IMR-90 (cell line): Measurements from ENCODE around the gene RNF223. TPM values are rescaled to one million over a fixed set of nuclear protein-coding genes. Genes with fewer than 3 reads are reported as not detected.

Source experiments
- ATAC-seq: fragments of 200-7000 bp; cut with Tn5 transposase; 2 replicates; pipeline ENCODE4 v1.9.1; 2020; ENCODE audit warnings: low read depth, mild to moderate bottlenecking, moderate library complexity
- BruUV-seq: library from RNA; stranded (reverse); fragments of 400-500 nt; replicated peaks from 2 replicates; lab custom pipeline; 2021; lab: Mats Ljungman, UMichigan
- CTCF ChIA-PET: fragments of 300-600 bp; formaldehyde crosslinking; extraction: SDS; loops from one replicate; lab custom pipeline; 2021; ENCODE audit warnings: antibody characterized with exemption; lab: Yijun Ruan, JAX
- POLR2A ChIA-PET: fragments of 300-600 bp; sonication (Branson Sonifier 250); formaldehyde crosslinking; loops from one replicate; lab custom pipeline; 2022; ENCODE audit warnings: antibody characterized with exemption; ENCODE audit not compliant: unreplicated experiment; lab: Charles Lee
- DNase-seq: peaks from one replicate; pipeline ENCODE4 v3.0.0; 2013
- H2AFZ ChIP-seq: replicated peaks from 2 replicates; pipeline ENCODE3; 2013; ENCODE audit warnings: low read length, mild to moderate bottlenecking; ENCODE audit not compliant: poor library complexity
- H2AK5ac ChIP-seq: 2 replicates; pipeline ENCODE4 v1.6.1; 2013; ENCODE audit warnings: low read depth, low read length, inconsistent platforms
- H2AK9ac ChIP-seq: replicated peaks from 2 replicates; pipeline ENCODE3; 2013; ENCODE audit warnings: mild to moderate bottlenecking, low read depth, low read length, moderate library complexity; ENCODE audit not compliant: poor library complexity
- H2BK120ac ChIP-seq: 2 replicates; pipeline ENCODE4 v1.6.1; 2013; ENCODE audit warnings: low read depth, low read length, inconsistent platforms
- H2BK15ac ChIP-seq: 3 replicates; pipeline ENCODE4 v1.6.1; 2013; ENCODE audit warnings: low read depth, low read length, inconsistent platforms
- H2BK20ac ChIP-seq: 2 replicates; pipeline ENCODE4 v1.6.1; 2013; ENCODE audit warnings: low read depth, mild to moderate bottlenecking, inconsistent platforms, low read length, moderate library complexity
- H2BK5ac ChIP-seq: 2 replicates; pipeline ENCODE4 v1.6.1; 2013; ENCODE audit warnings: mild to moderate bottlenecking, low read depth, low read length, inconsistent platforms; ENCODE audit not compliant: poor library complexity, severe bottlenecking
- H3K14ac ChIP-seq: replicated peaks from 2 replicates; pipeline ENCODE4 v1.6.1; 2013; ENCODE audit warnings: low read depth, low read length, inconsistent platforms
- H3K18ac ChIP-seq: 2 replicates; pipeline ENCODE4 v1.6.1; 2013; ENCODE audit warnings: low read depth, low read length, control low read depth
- H3K23ac ChIP-seq: 2 replicates; pipeline ENCODE4 v1.6.1; 2013; ENCODE audit warnings: low read depth, low read length, inconsistent platforms
- H3K27ac ChIP-seq: 2 replicates; pipeline ENCODE4 v1.5.1; 2013; ENCODE audit warnings: mild to moderate bottlenecking, control low read depth, low read length; ENCODE audit not compliant: insufficient read depth
- H3K27me3 ChIP-seq: 2 replicates; pipeline ENCODE4 v1.6.1; 2013; ENCODE audit warnings: low read length; ENCODE audit not compliant: control insufficient read depth, insufficient read depth
- H3K36me3 ChIP-seq: 2 replicates; pipeline ENCODE4 v1.6.1; 2013; ENCODE audit warnings: low read length, mixed read lengths; ENCODE audit not compliant: control insufficient read depth, insufficient read depth
- H3K4ac ChIP-seq: 2 replicates; pipeline ENCODE4 v1.6.1; 2013; ENCODE audit warnings: low read depth, low read length, inconsistent platforms
- H3K4me1 ChIP-seq: 2 replicates; pipeline ENCODE4 v1.6.1; 2013; ENCODE audit warnings: low read length, mixed read lengths; ENCODE audit not compliant: control insufficient read depth, insufficient read depth
- H3K4me2 ChIP-seq: 2 replicates; pipeline ENCODE4 v1.6.1; 2013; ENCODE audit warnings: low read depth, mild to moderate bottlenecking, control low read depth, low read length, moderate library complexity
- H3K4me3 ChIP-seq: 2 replicates; pipeline ENCODE4 v1.5.1; 2013; ENCODE audit warnings: low read depth, mild to moderate bottlenecking, control low read depth, low read length, moderate library complexity; ENCODE audit not compliant: insufficient read depth
- H3K56ac ChIP-seq: 2 replicates; pipeline ENCODE4 v1.6.1; 2013; ENCODE audit warnings: low read length, inconsistent platforms; ENCODE audit not compliant: insufficient read depth; ENCODE audit errors: extremely low read depth
- H3K79me1 ChIP-seq, 2 experiments: 2 replicates each; pipeline ENCODE4 v1.6.1; 2013; ENCODE audit warnings: low read length in 2 of 2, inconsistent platforms in 1 of 2, low read depth in 1 of 2
- H3K9ac ChIP-seq: 2 replicates; pipeline ENCODE4 v1.6.1; 2013; ENCODE audit warnings: low read depth, low read length, control low read depth
- H3K9me1 ChIP-seq: 2 replicates; pipeline ENCODE4 v1.6.1; 2013; ENCODE audit warnings: low read length, inconsistent platforms; ENCODE audit not compliant: insufficient read depth
- H3K9me3 ChIP-seq: 2 replicates; pipeline ENCODE4 v1.6.1; 2013; ENCODE audit warnings: low read length; ENCODE audit not compliant: control insufficient read depth, insufficient read depth
- H4K20me1 ChIP-seq: 2 replicates; pipeline ENCODE4 v1.6.1; 2013; ENCODE audit warnings: low read length, inconsistent platforms; ENCODE audit not compliant: insufficient read depth
- H4K5ac ChIP-seq: 2 replicates; pipeline ENCODE4 v1.6.1; 2013; ENCODE audit warnings: mild to moderate bottlenecking, low read depth, low read length, control low read depth
- H4K8ac ChIP-seq, 2 experiments: 2 replicates each; pipeline ENCODE4 v1.6.1; 2013; ENCODE audit warnings: low read depth in 2 of 2, low read length in 2 of 2, control low read depth in 1 of 2, inconsistent platforms in 1 of 2
- H4K91ac ChIP-seq: 2 replicates; pipeline ENCODE4 v1.6.1; 2013; ENCODE audit warnings: low read depth, low read length, inconsistent platforms; ENCODE audit not compliant: insufficient read depth
- BHLHE40 ChIP-seq: fragments of 150-350 bp; IDR thresholded peaks from 2 replicates; pipeline ENCODE4 v1.6.1; 2016; ENCODE audit warnings: mild to moderate bottlenecking, low read depth, low read length
- CEBPB ChIP-seq: IDR thresholded peaks from 2 replicates; pipeline ENCODE4 v1.6.1; 2012; ENCODE audit warnings: low read depth, low read length, improper control_type of control experiment
- CHD1 ChIP-seq: IDR thresholded peaks from 2 replicates; pipeline ENCODE4 v1.6.1; 2012; ENCODE audit warnings: low read depth, low read length, improper control_type of control experiment
- FOS ChIP-seq: fragments of 150-350 bp; IDR thresholded peaks from 2 replicates; pipeline ENCODE4 v1.6.1; 2016; ENCODE audit warnings: low read depth, low read length
- MAFK ChIP-seq: IDR thresholded peaks from 2 replicates; pipeline ENCODE4 v1.6.1; 2012; ENCODE audit warnings: low read depth, low read length, improper control_type of control experiment
- MAZ ChIP-seq: IDR thresholded peaks from 2 replicates; pipeline ENCODE4 v1.6.1; 2012; ENCODE audit warnings: low read depth, mild to moderate bottlenecking, low read length, improper control_type of control experiment, moderate library complexity, borderline replicate concordance
- MXI1 ChIP-seq: IDR thresholded peaks from 2 replicates; pipeline ENCODE4 v1.6.1; 2012; ENCODE audit warnings: low read depth, mild to moderate bottlenecking, low read length, moderate library complexity, borderline replicate concordance
- NFE2L2 ChIP-seq: fragments of 150-350 bp; IDR thresholded peaks from 2 replicates; pipeline ENCODE4 v1.6.1; 2016; ENCODE audit warnings: low read depth, mild to moderate bottlenecking, low read length
- POLR2A ChIP-seq: IDR thresholded peaks from 2 replicates; pipeline ENCODE4 v1.6.1; 2012; ENCODE audit warnings: mild to moderate bottlenecking, low read depth, low read length
- RAD21 ChIP-seq: IDR thresholded peaks from 2 replicates; pipeline ENCODE4 v1.6.1; 2012; ENCODE audit warnings: low read length, improper control_type of control experiment
- RCOR1 ChIP-seq: IDR thresholded peaks from 2 replicates; pipeline ENCODE4 v1.6.1; 2012; ENCODE audit warnings: mild to moderate bottlenecking, low read length, improper control_type of control experiment; ENCODE audit not compliant: insufficient replicate concordance
- RFX5 ChIP-seq: IDR thresholded peaks from 2 replicates; pipeline ENCODE4 v1.8.0; 2012; ENCODE audit warnings: low read depth, mild to moderate bottlenecking, low read length, moderate library complexity
- SMC3 ChIP-seq: fragments of 150-350 bp; IDR thresholded peaks from 2 replicates; pipeline ENCODE4 v1.6.1; 2016; ENCODE audit warnings: low read depth, mild to moderate bottlenecking, antibody characterized with exemption, low read length, moderate library complexity
- WGBS, 2 experiments: methylation state at CpG; one replicate each; pipeline versions ENCODE4 v1.1.5 to v1.1.7; 2013; ENCODE audit warnings: missing lambda C conversion rate in 2 of 2; ENCODE audit not compliant: insufficient read length in 1 of 2; ENCODE audit errors: extremely low coverage in 2 of 2; 5-methylcytosine and 5-hydroxymethylcytosine counted together
- dilution Hi-C: fragments of 300-500 bp; cut with HindIII; formaldehyde crosslinking; loops from one replicate; pipeline ENCODE4 v1.14.3; 2018; ENCODE audit warnings: low sequenced_read_pairs; ENCODE audit not compliant: unreplicated experiment
- in situ Hi-C: fragments of 300-500 bp; cut with MboI; formaldehyde crosslinking; loops from 3 replicates; pipeline ENCODE4 v1.14.3; 2019; ENCODE audit warnings: low sequenced_read_pairs, inconsistent platforms, mixed read lengths
- intact Hi-C: fragments of 100-400 bp; cut with micrococcal nuclease; formaldehyde crosslinking; loops from 2 replicates; pipeline ENCODE4 v1.10.0; 2022
- polyA plus RNA-seq, 3 experiments: library from polyadenylated mRNA; depleted of rRNA; stranded (reverse); fragments of >200 nt; gene quantifications; 2 replicates each; pipeline ENCODE4 v1.2.3, GENCODE V29; 2012; ENCODE audit warnings: low replicate concordance in 1 of 3
- total RNA-seq: library from RNA; depleted of rRNA; stranded (reverse); fragments of >200 nt; gene quantifications from 2 replicates; pipeline ENCODE4 v1.2.3, GENCODE V29; 2012
- TF ChIP-seq, protein P1 (sequence below): fragments of 150-350 bp; IDR thresholded peaks from 2 replicates; pipeline ENCODE4 v1.6.1; 2016; ENCODE audit warnings: low read depth, mild to moderate bottlenecking, low read length, moderate library complexity, borderline replicate concordance
- TF ChIP-seq, protein P2 (sequence below): conservative IDR thresholded peaks from 2 replicates; pipeline ENCODE4 v1.5.1; 2012; ENCODE audit warnings: mild to moderate bottlenecking, low read depth, low read length, improper control_type of control experiment
- TF ChIP-seq, protein P3 (sequence below): fragments of 150-350 bp; IDR thresholded peaks from 2 replicates; pipeline ENCODE4 v1.6.1; 2017; ENCODE audit warnings: mild to moderate bottlenecking, antibody characterized with exemption, low read length, low read depth

RNF223 gene
- total and polyA plus RNA-seq, 2 of the 4 experiments (the other 2 are of a cell fraction) = not detected

DNA sequence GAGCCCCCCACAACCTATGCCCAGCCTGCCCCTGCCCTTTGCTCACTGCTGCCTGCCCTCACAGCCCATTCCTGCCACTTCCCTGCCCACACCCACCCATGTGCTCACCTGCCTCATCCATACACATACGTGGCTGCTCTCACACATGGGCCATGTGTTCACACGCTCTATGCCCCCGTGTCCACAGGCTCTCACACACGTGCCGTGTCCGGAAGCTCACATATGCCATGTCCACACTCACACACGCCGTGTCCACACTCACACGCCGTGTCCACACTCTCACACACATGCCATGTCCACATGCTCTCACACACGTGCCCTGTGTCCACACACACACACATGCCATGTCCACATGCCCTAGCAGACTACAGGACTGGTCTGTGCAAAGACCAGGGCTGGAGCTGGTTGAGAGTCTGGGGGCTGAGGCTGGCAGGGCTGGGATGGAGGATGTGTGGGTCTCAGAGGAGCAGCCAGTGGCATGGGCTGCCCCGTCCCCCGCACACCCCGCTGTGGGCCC, 583 bp upstream of the RNF223 start:
- Histone ChIP-seq H2AK9ac (no peak overlapping the region), H3K4me2 (no peak overlapping the region), H3K23ac (no peak overlapping the region), H3K27ac (no peak overlapping the region), H3K9me1 (no peaks in the 10 kb centered on the region), H2AFZ (no peak overlapping the region), H3K79me1 (no peaks in the 10 kb centered on the region), H3K4ac (no peak overlapping the region), H3K36me3 (no peaks in the 10 kb centered on the region), H3K27me3 (no peaks in the 10 kb centered on the region; the same call in 1 of the 2 replicates), H2AK5ac (peak overlapping the region; percentile 85), H4K20me1 (peaks cover 1% of the 10 kb centered on the region; the same call in 1 of the 2 replicates), H2BK120ac (no peak overlapping the region), H3K4me3 (no peak overlapping the region), H2BK5ac (no peak overlapping the region), H3K18ac (no peak overlapping the region), H4K8ac (no peak overlapping the region), H2BK20ac (no peak overlapping the region), H3K4me1 (peaks cover 5% of the 10 kb centered on the region), H3K56ac (no peak overlapping the region), H4K5ac (no peak overlapping the region), H3K14ac (no peak overlapping the region), H3K9ac (no peak overlapping the region), H4K91ac (no peak overlapping the region), H3K9me3 (no peaks in the 10 kb centered on the region), H2BK15ac (no peak overlapping the region)
- no peak for TF ChIP-seq FOS
- TF ChIP-seq RFX5 = no peak
- TF ChIP-seq POLR2A = no peak
- TF ChIP-seq, protein P1, sequence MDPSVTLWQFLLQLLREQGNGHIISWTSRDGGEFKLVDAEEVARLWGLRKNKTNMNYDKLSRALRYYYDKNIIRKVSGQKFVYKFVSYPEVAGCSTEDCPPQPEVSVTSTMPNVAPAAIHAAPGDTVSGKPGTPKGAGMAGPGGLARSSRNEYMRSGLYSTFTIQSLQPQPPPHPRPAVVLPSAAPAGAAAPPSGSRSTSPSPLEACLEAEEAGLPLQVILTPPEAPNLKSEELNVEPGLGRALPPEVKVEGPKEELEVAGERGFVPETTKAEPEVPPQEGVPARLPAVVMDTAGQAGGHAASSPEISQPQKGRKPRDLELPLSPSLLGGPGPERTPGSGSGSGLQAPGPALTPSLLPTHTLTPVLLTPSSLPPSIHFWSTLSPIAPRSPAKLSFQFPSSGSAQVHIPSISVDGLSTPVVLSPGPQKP = no peak
- TF ChIP-seq RAD21 = no peak
- TF ChIP-seq CHD1 = no peak
- no peak for TF ChIP-seq CEBPB
- no peak for TF ChIP-seq MAFK
- TF ChIP-seq MAZ = no peak
- TF ChIP-seq, protein P2, sequence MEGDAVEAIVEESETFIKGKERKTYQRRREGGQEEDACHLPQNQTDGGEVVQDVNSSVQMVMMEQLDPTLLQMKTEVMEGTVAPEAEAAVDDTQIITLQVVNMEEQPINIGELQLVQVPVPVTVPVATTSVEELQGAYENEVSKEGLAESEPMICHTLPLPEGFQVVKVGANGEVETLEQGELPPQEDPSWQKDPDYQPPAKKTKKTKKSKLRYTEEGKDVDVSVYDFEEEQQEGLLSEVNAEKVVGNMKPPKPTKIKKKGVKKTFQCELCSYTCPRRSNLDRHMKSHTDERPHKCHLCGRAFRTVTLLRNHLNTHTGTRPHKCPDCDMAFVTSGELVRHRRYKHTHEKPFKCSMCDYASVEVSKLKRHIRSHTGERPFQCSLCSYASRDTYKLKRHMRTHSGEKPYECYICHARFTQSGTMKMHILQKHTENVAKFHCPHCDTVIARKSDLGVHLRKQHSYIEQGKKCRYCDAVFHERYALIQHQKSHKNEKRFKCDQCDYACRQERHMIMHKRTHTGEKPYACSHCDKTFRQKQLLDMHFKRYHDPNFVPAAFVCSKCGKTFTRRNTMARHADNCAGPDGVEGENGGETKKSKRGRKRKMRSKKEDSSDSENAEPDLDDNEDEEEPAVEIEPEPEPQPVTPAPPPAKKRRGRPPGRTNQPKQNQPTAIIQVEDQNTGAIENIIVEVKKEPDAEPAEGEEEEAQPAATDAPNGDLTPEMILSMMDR = no peak
- TF ChIP-seq, protein P3, sequence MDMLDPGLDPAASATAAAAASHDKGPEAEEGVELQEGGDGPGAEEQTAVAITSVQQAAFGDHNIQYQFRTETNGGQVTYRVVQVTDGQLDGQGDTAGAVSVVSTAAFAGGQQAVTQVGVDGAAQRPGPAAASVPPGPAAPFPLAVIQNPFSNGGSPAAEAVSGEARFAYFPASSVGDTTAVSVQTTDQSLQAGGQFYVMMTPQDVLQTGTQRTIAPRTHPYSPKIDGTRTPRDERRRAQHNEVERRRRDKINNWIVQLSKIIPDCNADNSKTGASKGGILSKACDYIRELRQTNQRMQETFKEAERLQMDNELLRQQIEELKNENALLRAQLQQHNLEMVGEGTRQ = no peak
- TF ChIP-seq RCOR1 = no peak
- TF ChIP-seq MXI1 = no peak
- no peak for TF ChIP-seq SMC3
- TF ChIP-seq NFE2L2 = no peak
- no peak for TF ChIP-seq BHLHE40
- DNase-seq (no peak), ATAC-seq (no peak)
- dilution Hi-C loops (no loop called here), in situ Hi-C loops (no loop called here), intact Hi-C loops (no loop called here)
- WGBS, 2 experiments = 83% methylated on average over 3 of the region's 14 CpGs; no CpG with 5 or more reads in 1 of the 2 experiments
- ChIA-PET CTCF (no interaction called here), POLR2A (no interaction called here)
- no TSS peak for BruUV-seq
